SU-DHL-6 (cell line): ENCODE results near the gene CTDSPL.

Experiments
- H2AFZ ChIP-seq: fragments of 200-600 bp; sonication (generic); 2 replicates; pipeline ENCODE4 v1.6.1; 2014; ENCODE audit warnings: low read depth, mild to moderate bottlenecking, moderate library complexity, mixed read lengths, antibody characterized with exemption, low read length; ENCODE audit not compliant: severe bottlenecking
- H3F3A ChIP-seq: fragments of 200-600 bp; shearing (Covaris generic); 2 replicates; pipeline ENCODE4 v1.6.0; 2016; ENCODE audit warnings: antibody characterized with exemption, mild to moderate bottlenecking; ENCODE audit not compliant: insufficient read depth
- H3K27ac ChIP-seq: fragments of 200-600 bp; sonication (generic); 2 replicates; pipeline ENCODE4 v1.5.1; 2016; ENCODE audit warnings: low read depth, mild to moderate bottlenecking, low read length, moderate library complexity, mixed read lengths
- H3K27me3 ChIP-seq: fragments of 200-600 bp; sonication (generic), shearing (Covaris generic); 2 replicates; pipeline ENCODE4 v1.6.0; 2014; ENCODE audit warnings: mild to moderate bottlenecking, low read length
- H3K36me3 ChIP-seq: fragments of 200-600 bp; sonication (generic); 2 replicates; pipeline ENCODE4 v1.6.1; 2014; ENCODE audit warnings: mild to moderate bottlenecking, low read length, mixed read lengths
- H3K4me2 ChIP-seq: fragments of 300-600, 200-600 bp; shearing (Covaris generic), sonication (generic); 2 replicates; pipeline ENCODE4 v1.6.0; 2014; ENCODE audit warnings: low read length, low read depth, mild to moderate bottlenecking; ENCODE audit not compliant: poor library complexity, severe bottlenecking
- H3K4me3 ChIP-seq: fragments of 200-600 bp; sonication (generic); 2 replicates; pipeline ENCODE4 v1.5.1; 2014; ENCODE audit warnings: antibody characterized with exemption, low read length, mild to moderate bottlenecking, mixed read lengths; ENCODE audit not compliant: insufficient read depth, poor library complexity, severe bottlenecking
- H3K79me2 ChIP-seq: fragments of 200-600 bp; sonication (generic); 2 replicates; pipeline ENCODE4 v1.6.1; 2014; ENCODE audit warnings: mild to moderate bottlenecking, low read length, moderate library complexity; ENCODE audit not compliant: insufficient read depth
- H3K9ac ChIP-seq: fragments of 200-600 bp; sonication (generic); 2 replicates; pipeline ENCODE4 v1.7.0; 2014; ENCODE audit warnings: mild to moderate bottlenecking, low read length
- H3K9me2 ChIP-seq: fragments of 200-600 bp; sonication (generic); replicated peaks from 2 replicates; pipeline ENCODE4 v1.6.1; 2014; ENCODE audit warnings: low read length; ENCODE audit not compliant: insufficient read depth
- H3K9me3 ChIP-seq: fragments of 200-600 bp; sonication (generic); 2 replicates; pipeline ENCODE4 v1.6.1; 2014; ENCODE audit warnings: low read length, mixed read lengths; ENCODE audit not compliant: insufficient read depth
- H4K20me1 ChIP-seq: fragments of 200-600 bp; sonication (generic); 2 replicates; pipeline ENCODE4 v1.6.1; 2014; ENCODE audit warnings: low read depth, mild to moderate bottlenecking, antibody characterized with exemption, low read length, moderate library complexity, mixed read lengths
- EZH2phosphoT487 ChIP-seq: fragments of 200-600 bp; sonication (generic), shearing (Covaris generic); conservative IDR thresholded peaks from 2 replicates; pipeline ENCODE4 v1.6.1; 2018; ENCODE audit warnings: mild to moderate bottlenecking, antibody characterized with exemption, low read length, moderate library complexity, mixed read lengths
- TF ChIP-seq, protein P1 (sequence below): fragments of 200-600 bp; sonication (generic); IDR thresholded peaks from one replicate; pipeline ENCODE4 v1.5.1; 2017; ENCODE audit warnings: antibody characterized with exemption, mild to moderate bottlenecking, low read length, moderate library complexity; ENCODE audit not compliant: insufficient read depth, poor library complexity, severe bottlenecking

The CTDSPL gene

DNA sequence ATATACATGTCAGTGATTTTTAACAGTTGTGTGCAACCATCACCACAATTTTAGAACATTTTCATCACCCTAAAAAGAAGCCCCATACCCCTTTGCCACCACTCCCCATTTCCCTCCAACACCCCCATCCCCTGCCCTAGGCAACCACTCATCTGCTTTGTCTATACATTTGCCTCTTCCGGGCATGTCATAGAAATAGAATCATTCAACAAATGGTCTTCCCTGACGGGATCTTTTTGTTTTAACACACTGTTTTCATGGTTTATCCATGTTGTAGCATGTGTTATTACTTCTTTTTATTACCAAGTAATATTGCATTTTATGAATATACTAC is 132.9 kb downstream of the CTDSPL start:
- no peak overlapping the region for H3K27ac ChIP-seq
- peak overlapping the region; percentile 48 for H3K4me3 ChIP-seq
- H3F3A ChIP-seq, result no peaks in the 10 kb centered on the region
- H3K9me3 ChIP-seq, result no peaks in the 10 kb centered on the region
- TF ChIP-seq EZH2phosphoT487, result no peak
- TF ChIP-seq, protein P1, sequence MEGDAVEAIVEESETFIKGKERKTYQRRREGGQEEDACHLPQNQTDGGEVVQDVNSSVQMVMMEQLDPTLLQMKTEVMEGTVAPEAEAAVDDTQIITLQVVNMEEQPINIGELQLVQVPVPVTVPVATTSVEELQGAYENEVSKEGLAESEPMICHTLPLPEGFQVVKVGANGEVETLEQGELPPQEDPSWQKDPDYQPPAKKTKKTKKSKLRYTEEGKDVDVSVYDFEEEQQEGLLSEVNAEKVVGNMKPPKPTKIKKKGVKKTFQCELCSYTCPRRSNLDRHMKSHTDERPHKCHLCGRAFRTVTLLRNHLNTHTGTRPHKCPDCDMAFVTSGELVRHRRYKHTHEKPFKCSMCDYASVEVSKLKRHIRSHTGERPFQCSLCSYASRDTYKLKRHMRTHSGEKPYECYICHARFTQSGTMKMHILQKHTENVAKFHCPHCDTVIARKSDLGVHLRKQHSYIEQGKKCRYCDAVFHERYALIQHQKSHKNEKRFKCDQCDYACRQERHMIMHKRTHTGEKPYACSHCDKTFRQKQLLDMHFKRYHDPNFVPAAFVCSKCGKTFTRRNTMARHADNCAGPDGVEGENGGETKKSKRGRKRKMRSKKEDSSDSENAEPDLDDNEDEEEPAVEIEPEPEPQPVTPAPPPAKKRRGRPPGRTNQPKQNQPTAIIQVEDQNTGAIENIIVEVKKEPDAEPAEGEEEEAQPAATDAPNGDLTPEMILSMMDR, result no peak
- H3K79me2 ChIP-seq, result no peaks in the 10 kb centered on the region
- no peaks in the 10 kb centered on the region for H3K36me3 ChIP-seq
- H3K9me2 ChIP-seq, result no peaks in the 10 kb centered on the region
- H2AFZ ChIP-seq, result peak overlapping the region; percentile 80
- peak overlapping the region; percentile 59 for H3K9ac ChIP-seq
- H4K20me1 ChIP-seq, result no peaks in the 10 kb centered on the region
- peak overlapping the region; percentile 60 for H3K4me2 ChIP-seq
- H3K27me3 ChIP-seq, result no peaks in the 10 kb centered on the region

DNA sequence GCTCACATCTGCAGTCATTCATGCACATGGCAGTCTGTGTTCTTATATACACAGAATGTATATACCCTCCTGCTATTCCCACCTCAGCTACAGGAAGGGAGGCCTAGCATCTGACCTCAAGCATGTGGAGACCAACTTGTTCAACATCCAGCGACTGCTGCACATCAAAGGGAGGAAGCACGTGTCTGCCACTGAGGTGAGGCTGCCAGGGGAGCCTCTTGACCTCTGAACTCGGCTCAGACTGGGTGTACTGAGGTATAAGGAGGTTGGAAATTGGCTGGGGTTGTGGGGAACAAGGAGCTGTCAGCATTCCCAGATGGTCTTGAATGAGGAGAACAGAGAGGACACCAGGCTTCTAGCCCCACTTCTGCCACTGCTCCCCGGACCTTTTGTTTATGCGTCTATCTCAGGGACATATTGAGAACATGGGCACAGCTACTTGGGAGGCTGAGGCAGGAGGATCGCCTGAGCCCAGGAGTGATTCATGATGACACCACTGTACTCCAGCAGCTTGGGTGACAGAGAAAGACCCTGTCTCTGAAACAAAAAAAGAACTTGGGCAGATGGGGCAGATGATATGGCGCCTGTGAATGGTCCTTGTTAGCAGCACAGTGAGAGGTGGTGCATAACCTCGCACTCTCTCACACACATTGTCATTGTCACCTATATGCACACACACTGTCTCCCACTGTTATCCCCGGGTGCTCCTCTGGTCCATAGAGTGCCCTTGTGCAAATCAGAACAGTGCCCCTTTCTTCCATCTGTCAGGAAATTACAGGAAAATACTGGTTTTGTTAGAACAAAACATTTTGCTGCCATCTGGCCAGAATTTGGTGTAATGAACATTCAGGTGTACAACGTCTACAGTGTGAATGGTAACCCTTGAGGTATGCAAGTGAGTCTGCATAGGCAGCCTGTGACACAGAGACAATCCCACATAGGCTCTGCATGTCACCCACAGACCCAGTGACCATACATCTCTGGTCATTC is 134.3 kb downstream of the CTDSPL start:
- no peak overlapping the region for H3K9ac ChIP-seq
- H3K27ac ChIP-seq, result no peak overlapping the region
- H4K20me1 ChIP-seq, result no peaks in the 10 kb centered on the region
- H3K36me3 ChIP-seq, result no peaks in the 10 kb centered on the region
- no peaks in the 10 kb centered on the region for H3K9me2 ChIP-seq
- H3K9me3 ChIP-seq, result no peaks in the 10 kb centered on the region
- no peaks in the 10 kb centered on the region for H3F3A ChIP-seq
- no peaks in the 10 kb centered on the region for H3K27me3 ChIP-seq
- H3K4me3 ChIP-seq, result no peak overlapping the region
- H3K4me2 ChIP-seq, result no peak overlapping the region
- H3K79me2 ChIP-seq, result no peaks in the 10 kb centered on the region
- no peak for TF ChIP-seq EZH2phosphoT487
- TF ChIP-seq, protein P1, result no peak
- H2AFZ ChIP-seq, result no peak overlapping the region

DNA sequence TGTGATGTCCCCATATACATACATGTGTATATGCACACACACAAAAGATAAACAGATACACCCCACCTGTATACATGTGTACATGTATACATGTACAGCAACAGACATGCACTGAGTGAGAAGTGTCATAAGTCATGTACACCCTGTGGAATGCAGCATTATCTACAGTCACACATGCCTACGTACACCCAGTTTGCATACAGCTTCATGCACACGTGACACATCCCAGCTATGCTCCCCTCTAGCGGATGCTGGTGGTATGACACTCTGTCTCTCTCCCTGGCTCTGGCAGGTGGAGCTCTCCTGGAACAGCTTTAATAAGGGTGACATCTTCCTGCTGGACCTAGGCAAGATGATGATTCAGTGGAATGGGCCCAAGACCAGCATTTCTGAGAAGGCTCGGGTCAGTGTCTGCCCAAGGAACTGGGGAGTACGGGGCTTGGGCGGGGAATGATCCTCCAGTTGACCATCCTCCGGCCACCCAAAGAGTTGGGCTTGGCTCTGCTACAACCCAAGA is 135.2 kb downstream of the CTDSPL start:
- no peak overlapping the region for H3K4me2 ChIP-seq
- H3K36me3 ChIP-seq, result no peaks in the 10 kb centered on the region
- no peaks in the 10 kb centered on the region for H3K9me2 ChIP-seq
- TF ChIP-seq, protein P1, result peak; percentile 69
- TF ChIP-seq EZH2phosphoT487, result no peak
- H3K4me3 ChIP-seq, result no peak overlapping the region
- H3F3A ChIP-seq, result no peaks in the 10 kb centered on the region
- H3K79me2 ChIP-seq, result no peaks in the 10 kb centered on the region
- H2AFZ ChIP-seq, result no peak overlapping the region
- no peaks in the 10 kb centered on the region for H4K20me1 ChIP-seq
- no peak overlapping the region for H3K9ac ChIP-seq
- no peaks in the 10 kb centered on the region for H3K9me3 ChIP-seq
- H3K27ac ChIP-seq, result no peak overlapping the region
- H3K27me3 ChIP-seq, result no peaks in the 10 kb centered on the region
